UCSD-AML1 (cell line): Measurements from ENCODE around the gene JTB.
A peak's percentile ranks its signal among the peaks of the same experiment; 100 is the strongest.
"Not testable (repeated sequence)": the region's sequence is repeated elsewhere in the genome, so short reads cannot be mapped to it uniquely, and the experiment has no call there.

ENCODE experiments used
- DNase-seq: peaks from one replicate; lab custom pipeline; 2025; ENCODE audit not compliant: unreplicated experiment; lab: John Stamatoyannopoulos, UW

Gene JTB

DNA sequence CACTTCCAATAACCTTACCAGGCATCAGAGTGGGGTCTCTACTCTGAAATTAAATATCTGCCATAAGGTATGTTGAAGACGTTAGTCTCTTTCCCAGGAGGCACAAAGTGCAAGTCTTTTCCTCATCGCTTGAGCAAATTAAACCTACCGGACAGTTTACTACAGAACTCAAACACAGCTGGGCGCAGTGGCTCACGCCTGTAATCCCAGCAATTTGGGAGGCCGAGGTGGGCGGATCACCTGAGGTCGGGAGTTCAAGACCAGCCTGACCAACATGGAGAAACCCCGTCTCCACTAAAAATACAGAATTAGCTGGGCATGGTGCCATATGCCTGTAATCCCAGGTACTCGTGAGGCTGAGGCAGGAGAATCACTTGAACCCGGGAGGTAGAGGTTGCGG is 1.6 kb upstream of the JTB start:
- DNase-seq, result not testable (repeated sequence)

GRCh38 chr1:153978274-153978909 is 918 bp upstream of the JTB start:
- no peak for DNase-seq

DNA sequence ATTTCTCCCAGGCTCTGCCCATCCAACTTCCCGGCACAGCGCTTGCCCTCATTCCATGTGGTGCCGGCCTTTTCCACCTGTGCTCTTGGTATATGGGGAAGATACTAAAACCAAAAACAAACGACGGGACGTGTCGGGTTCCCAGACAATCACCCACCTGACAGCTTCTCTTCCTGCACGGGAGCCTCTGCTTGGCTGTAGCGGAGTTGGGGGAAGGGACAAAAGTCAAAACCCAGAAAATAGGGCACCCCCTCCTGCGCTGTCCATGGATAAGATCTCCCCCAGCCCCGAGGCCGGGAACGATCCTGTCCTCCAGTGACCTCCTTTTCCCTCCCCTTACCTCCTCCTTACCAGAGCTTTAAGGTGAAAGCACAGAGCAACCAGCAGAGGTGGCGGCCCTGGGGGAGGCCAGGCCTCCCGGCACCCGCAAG is 640 bp downstream of the JTB start:
- DNase-seq, result no peak

DNA sequence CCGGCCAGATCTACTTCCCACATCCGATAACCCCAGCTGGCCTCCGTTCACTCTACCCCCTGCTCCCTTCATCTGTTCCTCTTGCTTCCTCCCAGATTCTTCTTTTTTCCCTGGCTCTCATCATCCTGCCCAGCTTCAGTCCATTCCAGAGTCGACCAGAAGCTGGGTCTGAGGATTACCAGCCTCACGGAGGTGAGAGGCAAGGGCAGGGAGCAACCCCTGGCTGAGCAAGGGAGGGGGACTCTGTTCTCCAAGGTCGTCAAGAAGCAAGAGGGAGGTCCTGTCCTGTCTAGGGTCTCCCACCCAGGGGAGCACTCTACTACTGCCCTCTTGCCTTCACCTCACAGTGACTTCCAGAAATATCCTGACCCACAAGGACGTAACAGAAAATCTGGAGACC is 3.9 kb downstream of the JTB start:
- no peak for DNase-seq

DNA sequence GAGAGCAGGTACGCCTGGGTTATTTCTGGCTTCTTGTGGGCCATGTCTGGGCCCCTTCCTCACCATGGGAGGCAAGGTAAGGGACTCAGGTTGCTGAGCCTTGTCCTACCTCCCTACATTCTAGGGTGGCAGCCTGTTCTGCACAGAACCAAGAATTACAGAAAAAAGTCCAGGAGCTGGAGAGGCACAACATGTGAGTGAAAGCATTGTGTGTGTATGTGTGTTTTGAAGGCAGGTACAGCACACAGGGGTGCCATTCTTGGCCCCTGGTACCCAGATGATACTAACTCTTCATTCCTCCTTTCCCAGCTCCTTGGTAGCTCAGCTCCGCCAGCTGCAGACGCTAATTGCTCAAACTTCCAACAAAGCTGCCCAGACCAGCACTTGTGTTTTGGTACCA is 4.4 kb downstream of the JTB start:
- DNase-seq, result no peak

DNA sequence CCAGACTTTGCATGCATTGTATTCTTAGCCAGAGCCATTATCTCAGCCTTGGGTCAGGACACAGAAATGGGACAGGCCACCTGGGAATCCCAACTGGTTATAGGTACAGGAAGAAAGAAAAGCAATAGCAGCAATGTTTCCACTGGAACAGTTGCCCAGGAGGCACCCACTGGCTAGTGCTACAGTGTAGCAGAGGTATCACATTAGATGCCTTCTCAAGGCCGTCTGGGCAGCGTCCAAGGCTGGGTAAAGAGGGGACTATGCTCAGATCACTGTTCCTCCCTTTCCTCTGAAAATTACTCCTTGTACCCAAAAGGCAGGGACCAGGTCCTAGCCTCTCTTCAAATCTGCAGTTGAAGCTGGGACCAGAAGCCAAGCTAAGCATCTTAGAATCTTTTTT is 7.1 kb downstream of the JTB start:
- DNase-seq, result no peak

DNA sequence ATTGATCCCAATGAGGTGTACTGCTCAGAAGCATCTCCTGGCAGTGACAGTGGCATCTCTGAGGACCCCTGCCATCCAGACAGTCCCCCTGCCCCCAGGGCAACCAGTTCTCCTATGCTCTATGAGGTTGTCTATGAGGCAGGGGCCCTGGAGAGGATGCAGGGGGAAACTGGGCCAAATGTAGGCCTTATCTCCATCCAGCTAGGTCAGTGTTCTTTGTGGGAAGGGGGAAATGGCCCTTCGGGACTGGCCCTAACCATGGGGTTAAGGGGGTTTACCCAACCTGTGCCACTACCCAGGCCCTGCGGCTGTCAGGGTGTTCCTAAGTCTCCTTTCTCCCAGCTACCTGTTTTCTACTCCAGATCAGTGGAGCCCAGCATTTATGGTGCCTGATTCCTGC is 8.5 kb downstream of the JTB start:
- DNase-seq, result no peak

- DNase-seq, result peak; percentile 32
Measured at GRCh38 chr1:153968408-153968807, 9.1 kb downstream of the JTB start.

DNA sequence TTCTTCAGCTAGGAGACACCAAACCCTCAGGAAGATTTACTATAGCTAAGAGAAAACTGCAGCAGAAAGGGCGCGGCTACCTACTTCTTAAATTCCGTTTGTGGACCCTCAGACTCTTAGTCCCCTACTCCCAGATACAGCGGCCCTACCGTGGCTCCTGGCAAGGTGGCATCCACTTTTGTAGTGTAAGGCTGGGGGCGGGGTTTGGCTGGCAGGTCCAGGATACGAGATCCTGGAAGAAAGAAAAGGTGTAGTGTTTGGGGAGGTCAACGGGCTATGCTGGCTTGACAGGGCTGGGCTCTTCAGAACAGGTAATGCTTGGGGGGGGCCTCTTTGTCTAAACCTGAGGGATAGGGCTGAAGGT is 9.5 kb downstream of the JTB start:
- no peak for DNase-seq

GRCh38 chr1:153967107-153967999 is 10.1 kb downstream of the JTB start, which contains the start of gene CREB3L4:
CREB3L4 (plus strand) TSS chr1:153967902; CDS start chr1:153968526, 624 bp downstream.
- peak; percentile 90 for DNase-seq

DNA sequence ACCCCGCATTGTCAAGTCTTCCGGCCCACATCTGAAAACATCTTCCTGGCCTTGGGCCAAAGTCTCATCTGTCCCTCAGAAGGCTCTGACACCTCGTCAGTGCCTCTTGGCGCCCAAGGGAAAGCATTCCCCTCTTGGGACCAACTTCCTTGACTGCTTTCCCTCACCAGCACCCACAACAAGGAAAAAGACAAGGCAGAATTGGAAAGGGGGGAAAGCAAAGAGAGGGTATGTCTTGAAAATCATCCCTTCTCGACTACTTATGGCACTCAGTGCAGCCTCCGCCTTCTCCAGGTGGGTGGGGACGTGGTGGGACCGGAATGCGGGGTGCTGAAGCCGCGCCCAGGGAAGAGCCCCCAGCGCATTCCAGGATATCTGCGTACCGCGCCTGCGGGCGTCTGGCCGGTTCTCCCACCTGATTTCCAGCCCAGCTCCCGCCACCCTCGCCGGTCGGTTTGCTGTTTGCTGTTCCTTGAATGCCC is 13.6 kb downstream of the JTB start:
- no peak for DNase-seq

DNA sequence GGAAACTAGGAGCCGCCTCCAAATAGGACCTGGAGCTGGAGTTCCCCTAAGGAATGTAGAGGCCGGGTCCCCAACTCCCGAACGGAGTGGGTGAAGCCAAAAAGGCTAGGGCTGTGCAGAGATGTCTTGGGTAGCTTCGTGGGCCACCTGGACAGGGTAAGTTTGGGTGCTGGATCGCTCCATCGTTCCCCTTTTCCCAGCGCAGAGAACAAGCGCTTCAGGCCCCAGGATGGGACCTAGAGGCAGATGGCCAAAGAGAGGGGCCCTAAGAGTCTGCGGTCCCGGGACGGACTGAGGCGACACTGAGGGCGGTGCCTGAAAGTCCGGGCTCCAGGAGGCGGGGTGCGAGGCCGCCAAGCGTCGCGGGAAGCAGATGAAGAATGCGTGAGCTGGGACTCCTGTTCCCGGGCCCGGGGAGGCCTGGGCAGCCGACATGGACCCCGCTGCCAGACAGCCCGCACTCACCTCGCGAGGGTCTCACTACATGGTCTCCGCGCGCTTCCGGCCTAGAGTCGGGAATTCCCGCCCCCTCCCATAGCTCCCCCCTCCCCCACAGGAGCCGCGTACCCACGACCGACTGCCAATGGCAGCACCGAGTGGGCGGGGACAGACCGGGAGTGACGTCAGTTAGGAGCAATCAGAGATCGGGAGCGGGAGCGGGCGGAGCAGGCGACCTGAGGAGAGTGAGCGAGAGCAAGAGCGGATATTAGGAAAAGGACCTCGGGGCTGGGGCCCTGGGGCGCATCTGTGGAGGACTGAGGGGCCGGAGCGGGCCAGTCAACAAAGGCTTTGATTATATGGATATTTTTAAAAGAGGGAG is 14.2 kb downstream of the JTB start, which contains the start of gene SLC39A1:
Gene SLC39A1, minus strand, starts transcription at position 508 of the 820 bp plus-strand sequence. CDS start 822 bp downstream, outside the sequence.
- DNase-seq, result peak; percentile 96

DNA sequence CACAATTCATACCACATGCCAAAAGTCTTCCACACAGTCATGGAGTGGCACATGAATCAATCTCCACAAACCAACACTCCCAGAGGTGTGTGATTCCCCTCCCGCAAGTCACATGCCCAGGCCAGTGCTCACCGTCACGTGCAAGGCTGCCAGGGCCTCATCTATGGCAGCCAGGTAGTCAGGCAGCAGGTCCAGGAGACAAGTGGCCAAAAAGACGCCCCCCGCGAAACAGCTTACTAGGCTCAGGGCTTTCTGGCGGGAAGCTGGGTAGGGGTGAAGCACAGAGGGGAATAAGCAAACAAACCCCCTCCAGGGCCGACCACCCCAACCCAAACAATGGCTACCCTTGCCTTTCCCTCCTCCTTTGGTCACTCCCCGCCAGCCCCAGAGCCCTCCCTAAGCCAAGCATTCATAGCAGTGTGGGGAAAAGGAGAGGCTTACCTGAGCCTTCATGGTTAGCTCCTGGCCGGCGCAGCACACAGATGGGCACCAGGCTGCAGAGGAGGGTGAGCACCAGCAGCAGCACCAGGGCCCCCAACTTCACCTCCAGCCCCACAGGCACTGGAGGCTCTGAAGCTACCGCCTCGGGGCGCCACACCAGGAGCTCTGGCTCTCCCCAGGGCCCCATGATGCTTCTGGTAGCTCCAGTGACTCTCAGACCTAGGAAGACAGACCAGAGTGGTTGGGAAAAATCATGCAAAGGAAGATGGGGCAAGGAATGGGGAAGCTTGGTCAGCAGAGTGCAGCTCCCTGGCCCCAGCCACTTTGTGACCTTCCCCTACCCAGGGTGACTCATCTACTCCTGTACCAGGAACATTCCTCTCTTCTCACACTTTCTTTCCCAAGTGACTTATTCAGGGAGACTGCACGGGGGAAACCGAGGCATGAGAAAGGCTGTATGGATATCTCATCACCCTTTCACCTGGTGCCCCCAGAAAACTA is 15.1 kb downstream of the JTB start:
- peak; percentile 32 for DNase-seq

DNA sequence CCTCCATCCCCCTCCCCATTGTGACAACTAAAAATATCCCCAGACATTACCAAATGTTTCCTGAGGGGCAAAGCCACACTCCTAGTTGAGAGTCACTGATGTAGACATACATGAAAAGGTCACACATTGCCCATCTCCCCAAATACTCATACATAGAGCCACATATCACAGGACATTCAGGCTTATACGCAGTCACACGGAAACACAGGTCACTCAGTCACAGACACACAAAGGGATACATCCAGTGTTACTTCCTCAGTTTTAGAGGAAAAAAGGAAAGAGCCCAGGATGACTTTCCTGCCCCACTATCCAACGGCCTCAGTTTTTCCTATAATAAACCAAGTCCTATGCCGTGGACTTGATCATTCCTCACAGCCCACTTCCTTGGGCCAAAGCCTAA is 16.1 kb downstream of the JTB start:
- DNase-seq, result no peak

- no peak for DNase-seq
Measured at GRCh38 chr1:153960206-153960605, 17.3 kb downstream of the JTB start.

DNA sequence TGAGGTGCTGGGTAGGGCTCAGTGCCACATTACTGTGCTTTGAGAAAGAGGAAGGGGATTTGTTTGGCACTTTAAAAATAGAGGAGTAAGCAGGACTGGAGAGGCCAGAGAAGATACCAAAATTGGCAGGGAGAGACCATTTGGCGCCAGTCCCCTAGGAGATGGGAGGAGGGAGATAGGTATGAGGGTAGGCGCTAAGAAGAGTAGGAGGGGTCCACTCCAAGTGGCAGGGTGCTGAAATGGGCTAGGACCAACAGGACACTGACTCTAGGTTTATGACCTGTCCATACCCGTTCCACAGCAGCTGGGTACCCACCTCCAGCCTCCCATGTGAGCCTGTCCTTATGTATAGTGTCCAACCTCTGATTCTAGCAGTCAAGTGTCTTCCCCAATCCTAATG is 18.0 kb downstream of the JTB start:
- no peak for DNase-seq

GRCh38 chr1:153958961-153959260 is 18.6 kb downstream of the JTB start:
- no peak for DNase-seq

GRCh38 chr1:153958111-153958960 is 19.1 kb downstream of the JTB start, which contains the start of gene CRTC2:
CRTC2 (minus strand) TSS chr1:153958612; CDS start chr1:153958497, 115 bp downstream.
- DNase-seq, result peak; percentile 94

DNA sequence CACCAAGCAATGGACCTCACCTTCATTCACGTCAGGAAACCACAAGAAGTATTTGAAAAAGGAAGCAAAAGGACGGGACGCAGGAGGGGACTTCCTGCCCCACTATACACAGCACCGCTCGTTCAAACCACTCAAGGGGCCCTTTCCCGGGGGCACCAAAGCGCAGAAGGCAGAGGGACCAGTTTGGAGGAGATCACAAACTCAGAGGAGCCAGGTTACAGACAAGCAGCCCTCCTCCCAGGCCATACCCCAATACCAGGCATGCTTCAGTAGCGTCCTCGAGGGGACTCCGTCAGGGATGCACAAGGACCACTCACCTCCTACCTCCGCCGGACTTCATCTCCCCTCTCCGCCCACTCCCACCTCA is 19.7 kb downstream of the JTB start:
- peak; percentile 64 for DNase-seq
